PC-9 (cell line): Measurements from ENCODE around the gene PDK4. TPM values are rescaled to one million over a fixed set of nuclear protein-coding genes. Genes with fewer than 3 reads are reported as not detected.

Source experiments
- BruUV-seq: library from RNA; stranded (reverse); fragments of 400-500 nt; replicated peaks from 2 replicates; lab custom pipeline; 2021; lab: Mats Ljungman, UMichigan
- CTCF ChIA-PET: fragments of 300-600 bp; sonication (Branson Sonifier 250); formaldehyde crosslinking; loops from one replicate; lab custom pipeline; 2022; ENCODE audit warnings: antibody characterized with exemption; lab: Charles Lee
- POLR2A ChIA-PET: fragments of 300-600 bp; sonication (Branson Sonifier 250); formaldehyde crosslinking; loops from one replicate; lab custom pipeline; 2022; ENCODE audit warnings: antibody characterized with exemption; ENCODE audit not compliant: unreplicated experiment; lab: Charles Lee
- DNase-seq, 2 experiments: peaks; one replicate each; pipeline versions ENCODE4 v3.0.0 to v3.0.0-alpha.2; 2015 to 2022; ENCODE audit warnings: mixed read lengths in 1 of 2
- H2AFZ ChIP-seq: fragments of 200-600 bp; sonication (generic); 2 replicates; pipeline ENCODE4 v1.8.1; 2017; ENCODE audit warnings: antibody characterized with exemption
- H3F3A ChIP-seq: fragments of 200-600 bp; sonication (generic); 2 replicates; pipeline ENCODE4 v1.8.1; 2017; ENCODE audit warnings: antibody characterized with exemption, mild to moderate bottlenecking, low read depth; ENCODE audit not compliant: insufficient read depth
- H3K27ac ChIP-seq: fragments of 200-600 bp; sonication (generic); 2 replicates; pipeline ENCODE4 v1.6.1; 2016; ENCODE audit warnings: mixed run types
- H3K27me3 ChIP-seq: fragments of 200-600 bp; sonication (generic); 2 replicates; pipeline ENCODE4 v1.6.1; 2016; ENCODE audit warnings: low read depth, mixed run types; ENCODE audit not compliant: insufficient read depth
- H3K36me3 ChIP-seq: fragments of 200-600 bp; sonication (generic); 2 replicates; pipeline ENCODE4 v1.6.1; 2016; ENCODE audit warnings: low read depth, mixed run types
- H3K4me1 ChIP-seq: fragments of 200-600 bp; sonication (generic); replicated peaks from 2 replicates; pipeline ENCODE4 v1.6.1; 2016; ENCODE audit warnings: mixed run types; ENCODE audit not compliant: insufficient read depth
- H3K4me2 ChIP-seq: fragments of 200-600 bp; sonication (generic); 2 replicates; pipeline ENCODE4 v1.6.1; 2017; ENCODE audit warnings: mixed run types
- H3K4me3 ChIP-seq: fragments of 200-600 bp; sonication (generic); 2 replicates; pipeline ENCODE4 v1.6.1; 2016; ENCODE audit warnings: mixed run types
- H3K79me2 ChIP-seq: fragments of 200-600 bp; sonication (generic); 2 replicates; pipeline ENCODE4 v1.6.1; 2017; ENCODE audit warnings: low read depth, mixed run types
- H3K9me2 ChIP-seq: fragments of 200-600 bp; sonication (generic); 2 replicates; pipeline ENCODE4 v1.8.1; 2017; ENCODE audit warnings: mild to moderate bottlenecking; ENCODE audit not compliant: insufficient read depth
- H3K9me3 ChIP-seq: fragments of 200-600 bp; sonication (generic); 2 replicates; pipeline ENCODE4 v1.8.1; 2016; ENCODE audit warnings: low read depth; ENCODE audit not compliant: insufficient read depth
- H4K20me1 ChIP-seq: fragments of 200-600 bp; sonication (generic); 2 replicates; pipeline ENCODE4 v1.8.1; 2017; ENCODE audit not compliant: insufficient read depth
- CTCF ChIP-seq: fragments of 200-600 bp; sonication (generic); conservative IDR thresholded peaks from 2 replicates; pipeline ENCODE4 v1.6.1; 2017; ENCODE audit warnings: mixed run types, antibody characterized with exemption, mild to moderate bottlenecking, moderate library complexity
- EZH2 ChIP-seq: fragments of 200-600 bp; sonication (generic); IDR thresholded peaks from 2 replicates; pipeline ENCODE4 v1.8.0; 2017; ENCODE audit warnings: antibody characterized with exemption, low read depth
- intact Hi-C: fragments of 100-400 bp; cut with micrococcal nuclease; formaldehyde crosslinking; loops from one replicate; pipeline ENCODE4 v1.10.0; 2022; ENCODE audit not compliant: unreplicated experiment
- total RNA-seq: library from RNA; stranded (reverse); gene quantifications from 2 replicates; pipeline ENCODE4 v1.2.3, GENCODE V29; 2021

Gene PDK4
- total RNA-seq, 1 experiment from 2014 or later = 4.8 TPM

DNA sequence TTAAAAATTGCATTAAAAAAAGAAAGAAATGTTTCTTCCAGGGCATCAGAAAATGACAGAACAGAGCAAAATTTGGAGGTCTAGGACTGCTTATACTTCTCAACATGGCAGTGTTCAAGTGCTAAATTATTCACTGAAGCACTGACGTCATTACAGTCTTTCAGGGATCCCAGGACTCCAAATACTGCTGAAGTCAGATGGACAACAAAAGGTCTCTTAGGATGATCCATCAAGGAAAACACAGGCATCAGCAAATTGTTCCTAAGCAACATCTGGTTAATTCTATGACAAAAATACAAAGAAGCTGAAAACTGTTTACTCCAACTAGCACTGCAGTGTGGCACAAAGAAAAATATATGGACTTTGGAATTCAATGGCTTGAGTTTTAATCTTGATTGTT, 52.1 kb downstream of the PDK4 start:
- H4K20me1 ChIP-seq = no peaks in the 10 kb centered on the region
- peaks cover 8% of the 10 kb centered on the region for H3K4me1 ChIP-seq
- H3K9me2 ChIP-seq = no peaks in the 10 kb centered on the region
- no peaks in the 10 kb centered on the region for H3K27me3 ChIP-seq
- CTCF ChIA-PET = interaction anchor here (0.6 to 2.6 kb wide), 3 partner anchors 140 to 226 kb away, joined by 10 to 28 read pairs (median 18); no protein-coding TSS in a partner anchor
- no peaks in the 10 kb centered on the region for H3K79me2 ChIP-seq
- H3F3A ChIP-seq = no peaks in the 10 kb centered on the region
- no peak for DNase-seq
- H2AFZ ChIP-seq = no peak overlapping the region
- H3K4me2 ChIP-seq = no peak overlapping the region
- no peaks in the 10 kb centered on the region for H3K9me3 ChIP-seq
- intact Hi-C loops = no loop called here
- no peak overlapping the region for H3K4me3 ChIP-seq
- no peak overlapping the region for H3K27ac ChIP-seq
- POLR2A ChIA-PET = no interaction called here
- TF ChIP-seq EZH2 (no peak), CTCF (no peak)
- no TSS peak for BruUV-seq
- H3K36me3 ChIP-seq = no peaks in the 10 kb centered on the region

DNA sequence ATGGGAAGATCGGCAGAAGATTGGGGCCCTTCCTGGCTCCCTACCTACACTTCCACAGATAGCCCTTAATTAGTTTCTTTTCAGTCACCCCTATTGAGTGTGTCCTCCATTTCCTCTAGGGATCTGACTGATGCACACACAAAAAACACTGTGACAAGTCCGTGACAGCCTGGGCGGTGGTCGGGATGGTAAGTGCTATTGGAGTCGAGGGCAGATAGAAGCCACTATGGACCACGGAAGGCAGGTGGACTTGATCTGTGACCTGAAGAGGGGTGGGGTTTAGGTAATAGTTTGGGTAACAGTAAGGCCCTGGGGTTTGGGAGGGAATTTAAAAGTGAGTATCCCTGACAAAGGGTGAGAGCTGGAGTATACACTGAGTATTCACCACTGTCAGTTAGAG, 53.0 kb downstream of the PDK4 start:
- ChIA-PET POLR2A (no interaction called here), CTCF (interaction anchor here (2.6 kb wide), 1 partner anchor 144 kb away, joined by 28 read pairs; no protein-coding TSS in a partner anchor)
- Histone ChIP-seq H3K27ac (no peak overlapping the region), H3K4me3 (no peak overlapping the region), H3K4me1 (peaks cover 8% of the 10 kb centered on the region), H3F3A (no peaks in the 10 kb centered on the region), H3K27me3 (no peaks in the 10 kb centered on the region), H3K4me2 (no peak overlapping the region), H3K9me3 (no peaks in the 10 kb centered on the region), H2AFZ (no peak overlapping the region), H4K20me1 (no peaks in the 10 kb centered on the region), H3K79me2 (no peaks in the 10 kb centered on the region), H3K9me2 (no peaks in the 10 kb centered on the region), H3K36me3 (no peaks in the 10 kb centered on the region)
- no peak for DNase-seq
- BruUV-seq = no TSS peak
- intact Hi-C loops = no loop called here
- TF ChIP-seq EZH2 (no peak), CTCF (no peak)

- intact Hi-C loops = no loop called here
- Histone ChIP-seq H2AFZ (no peak overlapping the region), H3K4me3 (no peak overlapping the region), H3F3A (no peaks in the 10 kb centered on the region), H3K4me2 (no peak overlapping the region), H3K27ac (no peak overlapping the region), H3K4me1 (peaks cover 5% of the 10 kb centered on the region), H3K9me3 (no peaks in the 10 kb centered on the region), H3K79me2 (no peaks in the 10 kb centered on the region), H3K9me2 (no peaks in the 10 kb centered on the region), H3K27me3 (no peaks in the 10 kb centered on the region), H3K36me3 (no peaks in the 10 kb centered on the region), H4K20me1 (no peaks in the 10 kb centered on the region)
- TF ChIP-seq CTCF (no peak), EZH2 (no peak)
- ChIA-PET POLR2A (no interaction called here), CTCF (no interaction called here)
- DNase-seq = no peak
- BruUV-seq = no TSS peak
These were observed 56.0 kb downstream of the PDK4 start for GRCh38 chr7:95540366-95540765.
